Lung (tissue), 12 donors: ENCODE data around the gene ART4. TPM values are rescaled to one million over a fixed set of nuclear protein-coding genes. Genes with fewer than 3 reads are reported as not detected.

Experiments used
- ATAC-seq: fragments of 200-7000 bp; cut with Tn5 transposase; one replicate; pipeline ENCODE4 v1.9.1; 2020; ENCODE audit warnings: moderate number of reproducible peaks; ENCODE audit not compliant: insufficient read depth, low FRiP score
- DNase-seq, 3 donors: peaks; one replicate each; pipeline ENCODE4 v3.0.0-alpha.2; 2013 to 2017
- H3K27ac ChIP-seq, 2 donors: one replicate each; pipeline ENCODE4 v1.5.1; 2013; ENCODE audit warnings: mild to moderate bottlenecking in 2 of 2, moderate library complexity in 2 of 2, control low read depth in 1 of 2, inconsistent platforms in 1 of 2, low read depth in 1 of 2, low read length in 1 of 2
- H3K27me3 ChIP-seq, 3 donors: one replicate each; pipeline ENCODE4 v1.5.1; 2013; ENCODE audit warnings: low read length in 2 of 3; ENCODE audit not compliant: control insufficient read depth in 3 of 3, insufficient read depth in 3 of 3
- H3K36me3 ChIP-seq, 4 donors: one replicate each; pipeline ENCODE4 v1.5.1; 2013; ENCODE audit warnings: low read length in 4 of 4, mild to moderate bottlenecking in 1 of 4, moderate library complexity in 1 of 4; ENCODE audit not compliant: control insufficient read depth in 4 of 4, insufficient read depth in 4 of 4
- H3K4me1 ChIP-seq, 5 donors: one replicate each; pipeline ENCODE4 v1.5.1; 2013; ENCODE audit warnings: low read length in 5 of 5, mild to moderate bottlenecking in 2 of 5, moderate library complexity in 1 of 5; ENCODE audit not compliant: control insufficient read depth in 5 of 5, insufficient read depth in 5 of 5
- H3K4me3 ChIP-seq: one replicate; pipeline ENCODE4 v1.5.1; 2013; ENCODE audit warnings: mild to moderate bottlenecking, control low read depth, moderate library complexity
- H3K9ac ChIP-seq, 2 donors: one replicate each; pipeline ENCODE4 v1.5.1; 2013; ENCODE audit warnings: low read length in 2 of 2, control low read depth in 1 of 2; ENCODE audit not compliant: insufficient read depth in 1 of 2
- H3K9me3 ChIP-seq, 4 donors: one replicate each; pipeline ENCODE4 v1.5.1; 2013; ENCODE audit warnings: low read length in 3 of 4, mild to moderate bottlenecking in 1 of 4, moderate library complexity in 1 of 4; ENCODE audit not compliant: control insufficient read depth in 4 of 4, insufficient read depth in 3 of 4
- WGBS, 2 donors: extraction: QIAGEN DNeasy Blood & Tissue Kit; methylation state at CpG; one replicate each; pipeline ENCODE4 v1.1.7; 2013; 5-methylcytosine and 5-hydroxymethylcytosine counted together
- polyA plus RNA-seq, 2 donors: library from polyadenylated mRNA; stranded (reverse); fragments of 200-250 nt; gene quantifications; one replicate each; pipeline ENCODE4 v1.2.1, GENCODE V29; 2013
- total RNA-seq, 2 donors: library from RNA; depleted of rRNA in 1 of 2; stranded (reverse); fragments of >200 nt in 1 of 2; gene quantifications; one replicate each; pipeline ENCODE4 v1.2.1, GENCODE V29; 2014 to 2021
- TF ChIP-seq, protein P1 (sequence below): IDR thresholded peaks from 2 replicates; pipeline ENCODE4 v1.5.1; 2012; ENCODE audit warnings: mild to moderate bottlenecking; ENCODE audit errors: control extremely low read depth, extremely low read depth
- donor health status: control.
- donor health status: control.
- donor health status: Bipolar disorder and iron deficiency.
- donor health status: healthy.
- donor health status: DM: yes; HTN: yes; CAD: no.

Gene ART4
- total and polyA plus RNA-seq, 4 donors: 0.76 to 3.1 (median 0.92) TPM

DNA sequence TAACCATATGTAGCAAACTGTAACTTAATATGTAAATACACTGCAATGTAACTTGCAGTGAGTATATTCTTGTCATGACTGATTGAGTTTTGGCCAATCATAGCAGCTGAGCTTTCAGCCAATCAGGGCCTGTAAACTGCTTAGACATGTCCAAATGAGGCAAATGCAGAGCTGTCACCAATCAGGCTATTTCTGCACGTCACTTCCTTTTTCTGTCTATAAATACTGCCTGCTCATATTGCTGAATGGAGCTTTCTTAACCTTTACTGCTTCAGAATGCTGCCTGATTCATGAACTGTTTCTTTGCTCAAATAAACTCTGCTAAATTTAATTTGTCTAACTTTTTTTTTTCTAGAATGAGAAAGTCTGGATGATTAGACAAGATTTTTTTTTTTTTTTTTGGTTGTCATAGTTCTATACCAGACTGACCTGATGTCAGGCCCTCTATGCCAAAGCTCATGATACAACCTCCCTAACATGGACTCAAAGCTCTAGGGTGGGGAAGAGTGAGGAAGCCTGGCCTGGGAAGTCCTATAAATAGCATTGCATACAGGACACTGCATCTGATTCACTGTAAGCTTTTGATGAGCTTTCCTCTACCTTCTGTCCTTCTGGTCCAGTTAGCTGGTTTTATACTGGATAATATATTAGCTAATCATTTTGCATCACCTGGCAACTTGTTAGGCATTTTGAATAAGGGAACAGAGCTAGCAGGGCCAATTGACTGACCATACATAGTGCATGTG is 30.3 kb upstream of the ART4 start:
- Histone ChIP-seq H3K4me3 (no peak overlapping the region), H3K27ac (no peak overlapping the region), H3K9ac (no peak overlapping the region), H3K4me1 (peaks cover 0 to 4% (median 0%) of the 10 kb centered on the region in 5 donors), H3K9me3 (no peaks in the 10 kb centered on the region), H3K27me3 (no peaks in the 10 kb centered on the region), H3K36me3 (no peaks in the 10 kb centered on the region)
- 48 to 63% methylated on average over 1 of the region's 1 CpG for WGBS, 2 donors
- TF ChIP-seq, protein P1, sequence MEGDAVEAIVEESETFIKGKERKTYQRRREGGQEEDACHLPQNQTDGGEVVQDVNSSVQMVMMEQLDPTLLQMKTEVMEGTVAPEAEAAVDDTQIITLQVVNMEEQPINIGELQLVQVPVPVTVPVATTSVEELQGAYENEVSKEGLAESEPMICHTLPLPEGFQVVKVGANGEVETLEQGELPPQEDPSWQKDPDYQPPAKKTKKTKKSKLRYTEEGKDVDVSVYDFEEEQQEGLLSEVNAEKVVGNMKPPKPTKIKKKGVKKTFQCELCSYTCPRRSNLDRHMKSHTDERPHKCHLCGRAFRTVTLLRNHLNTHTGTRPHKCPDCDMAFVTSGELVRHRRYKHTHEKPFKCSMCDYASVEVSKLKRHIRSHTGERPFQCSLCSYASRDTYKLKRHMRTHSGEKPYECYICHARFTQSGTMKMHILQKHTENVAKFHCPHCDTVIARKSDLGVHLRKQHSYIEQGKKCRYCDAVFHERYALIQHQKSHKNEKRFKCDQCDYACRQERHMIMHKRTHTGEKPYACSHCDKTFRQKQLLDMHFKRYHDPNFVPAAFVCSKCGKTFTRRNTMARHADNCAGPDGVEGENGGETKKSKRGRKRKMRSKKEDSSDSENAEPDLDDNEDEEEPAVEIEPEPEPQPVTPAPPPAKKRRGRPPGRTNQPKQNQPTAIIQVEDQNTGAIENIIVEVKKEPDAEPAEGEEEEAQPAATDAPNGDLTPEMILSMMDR: no peak
- no peak for ATAC-seq
- no peak for DNase-seq

DNA sequence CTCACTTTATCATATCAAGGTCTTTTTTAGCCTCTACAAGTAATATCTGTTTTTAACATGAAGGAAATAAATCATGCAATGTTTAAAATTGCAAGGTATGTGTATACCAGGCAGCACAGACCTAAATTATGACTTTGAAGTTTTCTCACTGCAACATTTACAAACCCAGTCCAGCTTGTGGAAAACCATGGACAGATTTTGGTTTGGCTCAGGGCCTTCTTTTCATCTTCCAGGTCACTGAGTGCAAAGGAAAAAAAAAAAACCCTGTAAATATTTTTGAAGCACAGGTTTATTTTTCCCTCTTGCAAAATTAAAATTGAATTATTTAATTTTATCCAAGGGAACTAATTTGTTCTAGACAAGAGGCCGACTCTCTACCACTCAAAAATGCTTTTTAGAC is 28.6 kb upstream of the ART4 start:
- peaks cover 0 to 4% (median 0%) of the 10 kb centered on the region in 5 donors for H3K4me1 ChIP-seq
- no peak for ATAC-seq

DNA sequence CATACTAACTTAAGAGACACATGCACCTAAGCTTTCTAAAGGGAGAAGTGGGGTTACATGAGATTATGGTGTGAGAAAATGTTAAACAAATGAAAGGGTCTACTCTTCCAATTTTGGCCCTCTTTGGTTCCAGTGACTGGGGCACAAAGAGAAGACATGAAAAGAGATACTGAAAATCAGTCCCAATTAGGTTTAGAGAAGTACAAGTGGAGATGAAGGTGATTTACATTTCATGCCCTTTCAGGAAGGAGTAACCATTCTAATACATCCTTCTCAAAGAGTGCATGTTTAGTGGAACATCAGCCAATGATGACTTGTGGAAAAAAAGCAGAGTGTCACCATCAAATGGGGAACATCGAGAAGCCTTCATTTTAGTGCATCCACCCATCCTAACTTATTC is 27.9 kb upstream of the ART4 start:
- peaks cover 0 to 5% (median 2%) of the 10 kb centered on the region in 4 donors for H3K9me3 ChIP-seq
- TF ChIP-seq, protein P1: no peak
- no peak overlapping the region for H3K27ac ChIP-seq
- H3K9ac ChIP-seq: no peak overlapping the region
- ATAC-seq (no peak), DNase-seq (no peak)
- no peak overlapping the region for H3K4me3 ChIP-seq
- peaks cover 0 to 4% (median 0%) of the 10 kb centered on the region in 5 donors for H3K4me1 ChIP-seq
- H3K36me3 ChIP-seq: no peaks in the 10 kb centered on the region
- H3K27me3 ChIP-seq: no peaks in the 10 kb centered on the region
- 95 to 97% methylated on average over 1 of the region's 1 CpG for WGBS, 2 donors

More for the DNA sequence above, 28.6 kb upstream of the ART4 start:
- no peaks in the 10 kb centered on the region for H3K36me3 ChIP-seq
- H3K9ac ChIP-seq: no peak overlapping the region
- 85 to 88% methylated on average over 1 of the region's 1 CpG for WGBS, 2 donors
- no peak overlapping the region for H3K27ac ChIP-seq
- peaks cover 0 to 4% (median 2%) of the 10 kb centered on the region in 4 donors for H3K9me3 ChIP-seq
- no peaks in the 10 kb centered on the region for H3K27me3 ChIP-seq
- no peak for DNase-seq
- no peak overlapping the region for H3K4me3 ChIP-seq
- TF ChIP-seq, protein P1: no peak
